ENCODE measurements around the gene TUBB2A. TPM values are rescaled to one million over a fixed set of nuclear protein-coding genes. Genes with fewer than 3 reads are reported as not detected.

TUBB2A gene
- total and polyA plus RNA-seq, 2 of the 13 experiments (the other 11 are each of a cell fraction or from before 2014, with no cell fraction given): 35.3 to 106 TPM

- TF ChIP-seq ZBTB43 (CRISPR knock-in tag; conservative IDR thresholded peaks at IDR 0.05) (peak; percentile 59; the same call in 1 of the 2 replicates), MTERF4 (CRISPR knock-in tag; IDR thresholded peaks at IDR 0.05) (no peak; the same call in 1 of the 2 replicates), ZNF790 (CRISPR knock-in tag; IDR thresholded peaks at IDR 0.05; ENCODE audit: borderline replicate concordance) (no peak), FOSL1 (CRISPR knock-in tag; IDR thresholded peaks at IDR 0.05; ENCODE audit: borderline replicate concordance) (no peak), RBFOX2 (IDR thresholded peaks at IDR 0.05; ENCODE audit: low read depth, low read length) (peak; percentile 99), ZNF326 (CRISPR knock-in tag; IDR thresholded peaks at IDR 0.05; ENCODE audit: borderline replicate concordance) (no peak), ZNF446 (CRISPR knock-in tag; IDR thresholded peaks at IDR 0.05) (no peak), RAD51 (IDR thresholded peaks at IDR 0.05; ENCODE audit: borderline replicate concordance) (no peak), UBTF (CRISPR knock-in tag; IDR thresholded peaks at IDR 0.05) (peak; percentile 62; the same call in 1 of the 2 replicates), TMF1 (CRISPR knock-in tag; IDR thresholded peaks at IDR 0.05; ENCODE audit: low read depth) (no peak), GATAD1 (CRISPR knock-in tag; IDR thresholded peaks at IDR 0.05) (no peak), ZNF629 (CRISPR knock-in tag; conservative IDR thresholded peaks at IDR 0.05) (no peak; the same call in 1 of the 2 replicates), ZNF652 (CRISPR knock-in tag; IDR thresholded peaks at IDR 0.05; ENCODE audit: borderline replicate concordance, low read depth) (no peak), SMAD9 (CRISPR knock-in tag; IDR thresholded peaks at IDR 0.05) (no peak), ATF1 (CRISPR knock-in tag; IDR thresholded peaks at IDR 0.05) (no peak)
- TF ChIP-seq, protein P1, sequence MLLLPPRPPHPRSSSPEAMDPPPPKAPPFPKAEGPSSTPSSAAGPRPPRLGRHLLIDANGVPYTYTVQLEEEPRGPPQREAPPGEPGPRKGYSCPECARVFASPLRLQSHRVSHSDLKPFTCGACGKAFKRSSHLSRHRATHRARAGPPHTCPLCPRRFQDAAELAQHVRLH (CRISPR knock-in tag; IDR thresholded peaks at IDR 0.05; ENCODE audit: borderline replicate concordance, low read depth): peak; percentile 81; the same call in 1 of the 2 replicates
- TF ChIP-seq, protein P2, sequence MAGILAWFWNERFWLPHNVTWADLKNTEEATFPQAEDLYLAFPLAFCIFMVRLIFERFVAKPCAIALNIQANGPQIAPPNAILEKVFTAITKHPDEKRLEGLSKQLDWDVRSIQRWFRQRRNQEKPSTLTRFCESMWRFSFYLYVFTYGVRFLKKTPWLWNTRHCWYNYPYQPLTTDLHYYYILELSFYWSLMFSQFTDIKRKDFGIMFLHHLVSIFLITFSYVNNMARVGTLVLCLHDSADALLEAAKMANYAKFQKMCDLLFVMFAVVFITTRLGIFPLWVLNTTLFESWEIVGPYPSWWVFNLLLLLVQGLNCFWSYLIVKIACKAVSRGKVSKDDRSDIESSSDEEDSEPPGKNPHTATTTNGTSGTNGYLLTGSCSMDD (CRISPR knock-in tag; IDR thresholded peaks at IDR 0.05): no peak; the same call in 1 of the 2 replicates
- TF ChIP-seq, protein P3, sequence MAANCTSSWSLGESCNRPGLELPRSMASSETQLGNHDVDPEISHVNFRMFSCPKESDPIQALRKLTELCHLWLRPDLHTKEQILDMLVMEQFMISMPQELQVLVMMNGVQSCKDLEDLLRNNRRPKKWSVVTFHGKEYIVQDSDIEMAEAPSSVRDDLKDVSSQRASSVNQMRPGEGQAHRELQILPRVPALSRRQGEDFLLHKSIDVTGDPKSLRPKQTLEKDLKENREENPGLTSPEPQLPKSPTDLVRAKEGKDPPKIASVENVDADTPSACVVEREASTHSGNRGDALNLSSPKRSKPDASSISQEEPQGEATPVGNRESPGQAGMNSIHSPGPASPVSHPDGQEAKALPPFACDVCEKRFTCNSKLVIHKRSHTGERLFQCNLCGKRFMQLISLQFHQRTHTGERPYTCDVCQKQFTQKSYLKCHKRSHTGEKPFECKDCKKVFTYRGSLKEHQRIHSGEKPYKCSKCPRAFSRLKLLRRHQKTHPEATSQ (CRISPR knock-in tag; IDR thresholded peaks at IDR 0.05; ENCODE audit: borderline replicate concordance): no peak
- TF ChIP-seq, protein P4, sequence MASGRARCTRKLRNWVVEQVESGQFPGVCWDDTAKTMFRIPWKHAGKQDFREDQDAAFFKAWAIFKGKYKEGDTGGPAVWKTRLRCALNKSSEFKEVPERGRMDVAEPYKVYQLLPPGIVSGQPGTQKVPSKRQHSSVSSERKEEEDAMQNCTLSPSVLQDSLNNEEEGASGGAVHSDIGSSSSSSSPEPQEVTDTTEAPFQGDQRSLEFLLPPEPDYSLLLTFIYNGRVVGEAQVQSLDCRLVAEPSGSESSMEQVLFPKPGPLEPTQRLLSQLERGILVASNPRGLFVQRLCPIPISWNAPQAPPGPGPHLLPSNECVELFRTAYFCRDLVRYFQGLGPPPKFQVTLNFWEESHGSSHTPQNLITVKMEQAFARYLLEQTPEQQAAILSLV (CRISPR knock-in tag; IDR thresholded peaks at IDR 0.05; ENCODE audit: borderline replicate concordance): peak; percentile 58
These were observed at the start of gene TUBB2A (continued) for GRCh38 chr6:3157131-3157933.

Data from HepG2 (cell line).